Raji (cell line): ENCODE data around the gene GPR162.
A peak's percentile ranks its signal among the peaks of the same experiment; 100 is the strongest.

ENCODE experiments used
- POLR2A ChIP-seq: IDR thresholded peaks from 2 replicates; pipeline ENCODE4 v1.6.1; 2011; ENCODE audit warnings: low read depth, low read length, control low read depth; ENCODE audit not compliant: insufficient read depth

The GPR162 gene

GRCh38 chr12:6833189-6833890 is 11.7 kb downstream of the GPR162 start:
- no peak for TF ChIP-seq POLR2A

GRCh38 chr12:6834254-6834653 is 12.6 kb downstream of the GPR162 start:
- no peak for TF ChIP-seq POLR2A

GRCh38 chr12:6834873-6835272 is 13.3 kb downstream of the GPR162 start:
- TF ChIP-seq POLR2A: no peak

GRCh38 chr12:6836851-6837250 is 15.2 kb downstream of the GPR162 start:
- TF ChIP-seq POLR2A: no peak

GRCh38 chr12:6837370-6838060 is 15.9 kb downstream of the GPR162 start:
- no peak for TF ChIP-seq POLR2A

- TF ChIP-seq POLR2A: no peak
Measured at GRCh38 chr12:6838854-6839253, 17.2 kb downstream of the GPR162 start.

- TF ChIP-seq POLR2A: peak; percentile 92
Measured at GRCh38 chr12:6839482-6840201, 18.0 kb downstream of the GPR162 start.

- TF ChIP-seq POLR2A: no peak
Measured at GRCh38 chr12:6840330-6840729, 18.7 kb downstream of the GPR162 start.

GRCh38 chr12:6840761-6841515 is 19.3 kb downstream of the GPR162 start, which contains the start of gene GNB3:
TSS of gene GNB3 (plus strand) at chr12:6840925. CDS start at chr12:6841288, 363 bp downstream.
- TF ChIP-seq POLR2A: no peak

GRCh38 chr12:6842075-6842474 is 20.5 kb downstream of the GPR162 start:
- no peak for TF ChIP-seq POLR2A

GRCh38 chr12:6843118-6843902 is 21.7 kb downstream of the GPR162 start:
- TF ChIP-seq POLR2A: no peak

GRCh38 chr12:6845395-6845794 is 23.8 kb downstream of the GPR162 start:
- no peak for TF ChIP-seq POLR2A

- TF ChIP-seq POLR2A: 0 out of 2 replicates have a peak, but pooled peaks have one; percentile 26
Measured at GRCh38 chr12:6846316-6846869, 24.8 kb downstream of the GPR162 start.

- no peak for TF ChIP-seq POLR2A
Measured at GRCh38 chr12:6847676-6848075, 26.1 kb downstream of the GPR162 start.

GRCh38 chr12:6849427-6849826 is 27.8 kb downstream of the GPR162 start:
- TF ChIP-seq POLR2A: no peak
